Measurements from ENCODE around the gene TNFSF11.
A peak's percentile ranks its signal among the peaks of the same experiment; 100 is the strongest.

TNFSF11 gene

GRCh38 chr13:42591602-42592001 is 17.6 kb downstream of the TNFSF11 start:
- H3K4me2 ChIP-seq, result no peak overlapping the region
- no peak overlapping the region for H3K27ac ChIP-seq
- no peaks in the 10 kb centered on the region for H3K36me3 ChIP-seq
- TF ChIP-seq Cebpa-rat (IDR thresholded peaks at IDR 0.05), result peak; percentile 63
- H3K27me3 ChIP-seq, result no peaks in the 10 kb centered on the region
- H3K9ac ChIP-seq, result no peak overlapping the region
- no peak overlapping the region for H3K4me3 ChIP-seq
- no peaks in the 10 kb centered on the region for H4K20me1 ChIP-seq
- H3K9me3 ChIP-seq, result no peaks in the 10 kb centered on the region
- H3K4me1 ChIP-seq, result peaks cover 10% of the 10 kb centered on the region; the same call in 1 of the 2 replicates

- Histone ChIP-seq H3K4me1 (peaks cover 10% of the 10 kb centered on the region; the same call in 1 of the 2 replicates), H3K27ac (no peak overlapping the region), H3K4me3 (no peak overlapping the region), H4K20me1 (no peaks in the 10 kb centered on the region), H3K9me3 (no peaks in the 10 kb centered on the region), H3K27me3 (no peaks in the 10 kb centered on the region), H3K9ac (no peak overlapping the region), H3K4me2 (no peak overlapping the region), H3K36me3 (no peaks in the 10 kb centered on the region)
- TF ChIP-seq Cebpa-rat (IDR thresholded peaks at IDR 0.05), result no peak
Measured at GRCh38 chr13:42592915-42593900, 19.3 kb downstream of the TNFSF11 start.

- no peak overlapping the region for H3K4me2 ChIP-seq
- H3K36me3 ChIP-seq, result no peaks in the 10 kb centered on the region
- H3K9ac ChIP-seq, result no peak overlapping the region
- H4K20me1 ChIP-seq, result no peaks in the 10 kb centered on the region
- H3K9me3 ChIP-seq, result no peaks in the 10 kb centered on the region
- no peak for TF ChIP-seq Cebpa-rat (IDR thresholded peaks at IDR 0.05)
- no peak overlapping the region for H3K4me3 ChIP-seq
- no peaks in the 10 kb centered on the region for H3K27me3 ChIP-seq
- H3K4me1 ChIP-seq, result peaks cover 10% of the 10 kb centered on the region; the same call in 1 of the 2 replicates
- H3K27ac ChIP-seq, result no peak overlapping the region
Measured at GRCh38 chr13:42594481-42595252, 20.7 kb downstream of the TNFSF11 start.

GRCh38 chr13:42595253-42595571 is 21.3 kb downstream of the TNFSF11 start:
- no peak overlapping the region for H3K27ac ChIP-seq
- H3K4me2 ChIP-seq, result no peak overlapping the region
- H3K9me3 ChIP-seq, result no peaks in the 10 kb centered on the region
- no peaks in the 10 kb centered on the region for H3K36me3 ChIP-seq
- H3K4me1 ChIP-seq, result peaks cover 10% of the 10 kb centered on the region; the same call in 1 of the 2 replicates
- no peak overlapping the region for H3K9ac ChIP-seq
- H3K27me3 ChIP-seq, result no peaks in the 10 kb centered on the region
- H4K20me1 ChIP-seq, result no peaks in the 10 kb centered on the region
- TF ChIP-seq Cebpa-rat (IDR thresholded peaks at IDR 0.05), result no peak
- no peak overlapping the region for H3K4me3 ChIP-seq

- Histone ChIP-seq H3K27me3 (no peaks in the 10 kb centered on the region), H3K4me1 (peaks cover 9% of the 10 kb centered on the region; the same call in 1 of the 2 replicates), H3K9ac (no peak overlapping the region), H3K9me3 (no peaks in the 10 kb centered on the region), H3K4me3 (no peak overlapping the region), H3K4me2 (no peak overlapping the region), H3K36me3 (no peaks in the 10 kb centered on the region), H3K27ac (no peak overlapping the region), H4K20me1 (no peaks in the 10 kb centered on the region)
- no peak for TF ChIP-seq Cebpa-rat (IDR thresholded peaks at IDR 0.05)
Measured at GRCh38 chr13:42597505-42597904, 23.6 kb downstream of the TNFSF11 start.

GRCh38 chr13:42600943-42601342 is 27.0 kb downstream of the TNFSF11 start:
- H4K20me1 ChIP-seq, result no peaks in the 10 kb centered on the region
- no peak for TF ChIP-seq Cebpa-rat (IDR thresholded peaks at IDR 0.05)
- no peaks in the 10 kb centered on the region for H3K36me3 ChIP-seq
- H3K27me3 ChIP-seq, result no peaks in the 10 kb centered on the region
- no peaks in the 10 kb centered on the region for H3K4me1 ChIP-seq
- H3K9me3 ChIP-seq, result no peaks in the 10 kb centered on the region
- H3K4me2 ChIP-seq, result no peak overlapping the region
- H3K9ac ChIP-seq, result no peak overlapping the region
- H3K4me3 ChIP-seq, result no peak overlapping the region
- H3K27ac ChIP-seq, result no peak overlapping the region

- no peaks in the 10 kb centered on the region for H3K27me3 ChIP-seq
- H3K9ac ChIP-seq, result no peak overlapping the region
- no peaks in the 10 kb centered on the region for H3K36me3 ChIP-seq
- no peak overlapping the region for H3K4me3 ChIP-seq
- H3K4me2 ChIP-seq, result no peak overlapping the region
- no peak for TF ChIP-seq Cebpa-rat (IDR thresholded peaks at IDR 0.05)
- no peaks in the 10 kb centered on the region for H3K9me3 ChIP-seq
- H3K4me1 ChIP-seq, result no peaks in the 10 kb centered on the region
- no peaks in the 10 kb centered on the region for H4K20me1 ChIP-seq
- no peak overlapping the region for H3K27ac ChIP-seq
Measured at GRCh38 chr13:42602906-42603305, 29.0 kb downstream of the TNFSF11 start.

GRCh38 chr13:42603571-42603970 is 29.6 kb downstream of the TNFSF11 start:
- H3K27me3 ChIP-seq, result no peaks in the 10 kb centered on the region
- no peak overlapping the region for H3K4me2 ChIP-seq
- TF ChIP-seq Cebpa-rat (IDR thresholded peaks at IDR 0.05), result no peak
- H3K4me3 ChIP-seq, result no peak overlapping the region
- no peaks in the 10 kb centered on the region for H3K36me3 ChIP-seq
- H3K4me1 ChIP-seq, result no peaks in the 10 kb centered on the region
- H3K9ac ChIP-seq, result no peak overlapping the region
- H3K27ac ChIP-seq, result no peak overlapping the region
- H3K9me3 ChIP-seq, result no peaks in the 10 kb centered on the region
- no peaks in the 10 kb centered on the region for H4K20me1 ChIP-seq

- H3K4me1 ChIP-seq, result no peaks in the 10 kb centered on the region
- no peak overlapping the region for H3K27ac ChIP-seq
- H4K20me1 ChIP-seq, result no peaks in the 10 kb centered on the region
- no peak for TF ChIP-seq Cebpa-rat (IDR thresholded peaks at IDR 0.05)
- H3K4me3 ChIP-seq, result no peak overlapping the region
- no peaks in the 10 kb centered on the region for H3K27me3 ChIP-seq
- H3K4me2 ChIP-seq, result no peak overlapping the region
- H3K36me3 ChIP-seq, result no peaks in the 10 kb centered on the region
- no peak overlapping the region for H3K9ac ChIP-seq
- H3K9me3 ChIP-seq, result no peaks in the 10 kb centered on the region
Measured at GRCh38 chr13:42607546-42607945, 33.6 kb downstream of the TNFSF11 start.

GRCh38 chr13:42610649-42611048 is 36.7 kb downstream of the TNFSF11 start:
- H3K4me2 ChIP-seq, result no peak overlapping the region
- H3K27me3 ChIP-seq, result no peaks in the 10 kb centered on the region
- no peaks in the 10 kb centered on the region for H3K36me3 ChIP-seq
- no peak overlapping the region for H3K4me3 ChIP-seq
- no peaks in the 10 kb centered on the region for H3K9me3 ChIP-seq
- no peaks in the 10 kb centered on the region for H4K20me1 ChIP-seq
- TF ChIP-seq Cebpa-rat (IDR thresholded peaks at IDR 0.05), result no peak
- H3K9ac ChIP-seq, result no peak overlapping the region
- no peaks in the 10 kb centered on the region for H3K4me1 ChIP-seq
- H3K27ac ChIP-seq, result no peak overlapping the region
